GM18526 (cell line): ENCODE data around the gene CSMD2.

ENCODE experiments used
- POLR2A ChIP-seq: IDR thresholded peaks from 3 replicates; pipeline ENCODE4 v1.6.1; 2011; ENCODE audit not compliant: insufficient read length; ENCODE audit errors: extremely low read depth

The CSMD2 gene

GRCh38 chr1:33828654-33829053, 336.4 kb downstream of the CSMD2 start:
- no peak for TF ChIP-seq POLR2A

GRCh38 chr1:33828059-33828458, 337.0 kb downstream of the CSMD2 start:
- TF ChIP-seq POLR2A, result no peak

DNA sequence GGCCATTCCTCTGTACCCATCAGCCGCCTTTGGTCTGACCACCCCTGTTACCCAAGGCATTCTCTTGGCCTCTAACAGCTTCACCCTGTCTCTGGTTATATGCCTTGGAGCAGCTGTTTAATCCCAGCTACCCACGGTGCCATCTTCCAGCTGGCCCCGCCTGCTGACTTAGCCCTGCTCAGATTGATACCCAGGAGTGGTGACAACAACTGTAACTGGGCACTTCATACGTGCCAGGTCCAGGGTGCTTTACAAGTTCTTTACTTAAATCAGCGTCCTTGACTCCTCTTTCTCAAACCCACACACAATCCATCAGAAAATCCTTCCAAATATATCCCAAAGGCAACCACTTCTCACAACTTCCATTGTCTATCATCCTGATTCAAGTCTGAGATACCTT, 338.3 kb downstream of the CSMD2 start:
- TF ChIP-seq POLR2A, result no peak

GRCh38 chr1:33826311-33826710, 338.7 kb downstream of the CSMD2 start:
- no peak for TF ChIP-seq POLR2A

GRCh38 chr1:33825506-33825905, 339.5 kb downstream of the CSMD2 start:
- TF ChIP-seq POLR2A, result no peak

GRCh38 chr1:33824971-33825370, 340.1 kb downstream of the CSMD2 start:
- no peak for TF ChIP-seq POLR2A

GRCh38 chr1:33824321-33824720, 340.7 kb downstream of the CSMD2 start:
- no peak for TF ChIP-seq POLR2A

DNA sequence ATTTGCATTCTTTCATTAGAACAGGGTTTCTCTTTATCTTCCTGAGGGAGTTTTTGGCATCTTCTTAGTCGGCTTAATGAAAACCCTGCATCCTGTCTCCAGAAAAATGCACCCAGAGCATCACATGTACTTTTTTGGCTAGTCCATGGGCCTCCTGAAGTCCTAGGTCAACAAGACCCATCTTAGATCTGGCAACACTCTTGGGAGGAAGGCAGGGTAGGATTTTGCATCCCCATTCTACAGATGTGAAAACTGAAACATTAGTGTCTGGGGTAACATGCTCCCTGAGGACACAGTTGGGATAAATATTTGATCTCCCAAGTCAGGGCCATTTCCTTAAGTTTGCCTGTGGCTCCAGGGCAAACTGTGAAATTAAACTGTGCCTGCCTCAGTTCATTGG, 341.2 kb downstream of the CSMD2 start:
- TF ChIP-seq POLR2A, result no peak

GRCh38 chr1:33823401-33823800, 341.6 kb downstream of the CSMD2 start:
- no peak for TF ChIP-seq POLR2A

GRCh38 chr1:33822396-33822795, 342.6 kb downstream of the CSMD2 start:
- no peak for TF ChIP-seq POLR2A

DNA sequence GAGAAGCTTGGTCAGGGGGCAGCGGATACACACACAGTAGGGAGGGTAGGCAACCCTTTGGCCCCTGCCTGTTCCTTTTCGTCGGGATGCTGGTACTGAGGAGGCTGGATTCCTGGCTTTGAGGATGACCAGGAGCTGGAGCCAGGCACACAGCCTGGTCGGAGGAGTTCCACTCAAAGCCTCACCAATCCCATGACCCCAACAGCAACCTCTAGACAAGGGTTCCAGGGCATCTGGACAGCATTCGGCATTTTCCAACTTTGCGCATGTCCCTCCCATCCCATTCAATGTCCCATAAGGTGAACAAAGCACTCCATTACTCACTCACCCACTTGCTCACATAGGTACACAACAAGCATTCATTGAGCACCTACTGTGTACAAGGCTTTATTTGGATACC, 343.7 kb downstream of the CSMD2 start:
- no peak for TF ChIP-seq POLR2A

- TF ChIP-seq POLR2A, result no peak
These were observed 344.2 kb downstream of the CSMD2 start for GRCh38 chr1:33820804-33821203.

DNA sequence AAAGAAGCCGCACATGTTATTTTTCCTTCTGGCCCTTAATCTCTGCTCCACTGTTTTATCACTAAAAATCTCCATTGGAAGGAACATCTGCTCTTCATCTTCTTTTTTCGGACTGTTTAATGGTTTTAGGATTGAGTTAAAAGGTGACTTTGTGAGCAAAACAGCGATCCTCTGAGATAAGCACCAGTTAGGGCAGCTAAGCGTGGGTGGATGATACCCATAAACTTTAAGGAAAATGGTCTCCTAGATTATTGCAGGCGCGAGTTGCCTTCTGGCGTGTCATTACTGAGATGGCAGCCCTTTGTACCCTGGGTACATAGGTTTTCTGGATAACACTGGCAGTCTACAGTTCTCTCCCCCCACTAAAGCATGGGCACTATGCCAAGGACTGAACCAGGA, 345.1 kb downstream of the CSMD2 start:
- TF ChIP-seq POLR2A, result no peak

- no peak for TF ChIP-seq POLR2A
These were observed 345.6 kb downstream of the CSMD2 start for GRCh38 chr1:33819290-33819912.

- TF ChIP-seq POLR2A, result no peak
These were observed 347.0 kb downstream of the CSMD2 start for GRCh38 chr1:33818071-33818470.

DNA sequence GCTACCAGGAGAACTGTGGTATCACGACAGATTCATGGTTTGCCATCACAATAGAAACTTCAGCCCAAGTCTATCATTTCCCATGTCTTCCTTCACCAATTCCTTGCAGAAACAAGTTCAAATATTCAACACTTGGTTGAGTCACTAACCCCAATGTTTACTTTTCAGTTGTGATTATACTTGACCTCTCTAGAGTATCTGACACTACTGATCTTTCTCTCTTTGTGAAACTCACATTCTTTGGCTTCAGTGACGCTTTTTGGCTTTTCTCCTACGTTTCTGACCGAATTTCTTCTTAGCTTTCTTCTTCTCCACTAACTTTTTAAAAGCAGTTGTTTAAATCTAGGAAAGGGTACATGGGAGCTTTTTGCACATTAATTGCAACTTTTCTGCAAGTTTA, 350.0 kb downstream of the CSMD2 start:
- no peak for TF ChIP-seq POLR2A

DNA sequence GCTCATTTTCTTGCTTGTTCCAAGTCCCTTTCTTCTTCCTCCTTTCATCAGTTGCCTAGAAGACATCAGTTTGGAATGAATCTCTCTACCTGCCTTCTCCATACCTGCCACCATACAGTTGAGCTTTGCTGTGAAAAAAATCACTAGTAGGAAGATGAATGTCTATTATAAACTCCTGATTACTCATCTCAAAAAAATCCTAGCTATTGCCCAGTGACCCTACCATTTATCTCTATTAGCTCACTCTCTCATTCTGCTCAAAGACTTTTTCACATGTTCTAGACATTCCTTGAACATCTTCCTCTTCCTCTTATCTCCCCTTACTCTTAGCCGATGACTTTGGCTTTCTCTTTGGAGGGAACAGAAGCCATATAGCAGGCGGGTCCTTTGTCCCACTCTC, 350.9 kb downstream of the CSMD2 start:
- no peak for TF ChIP-seq POLR2A
